Neural crest cell (in vitro differentiated cells): ENCODE results near the gene TMEM132A. TPM values are rescaled to one million over a fixed set of nuclear protein-coding genes. Genes with fewer than 3 reads are reported as not detected.

Source experiments
- DNase-seq: peaks from one replicate; pipeline ENCODE4 v3.0.0; 2021; ENCODE audit warnings: low read depth, mixed read lengths, low spot score
- H3K27ac Mint-ChIP-seq: one replicate; pipeline ENCODE4 v1.8.0; 2021; ENCODE audit warnings: mild to moderate bottlenecking, mixed read lengths; ENCODE audit not compliant: unreplicated experiment
- H3K27me3 Mint-ChIP-seq: 2 replicates; pipeline ENCODE4 v1.8.0; 2021; ENCODE audit warnings: low read depth, mild to moderate bottlenecking, mixed read lengths
- H3K36me3 Mint-ChIP-seq: 2 replicates; pipeline ENCODE4 v1.8.0; 2021; ENCODE audit warnings: low read depth, mild to moderate bottlenecking, mixed read lengths
- H3K4me1 Mint-ChIP-seq: 2 replicates; pipeline ENCODE4 v1.8.0; 2021; ENCODE audit warnings: mixed read lengths
- H3K4me3 Mint-ChIP-seq: one replicate; pipeline ENCODE4 v1.8.0; 2021; ENCODE audit warnings: mild to moderate bottlenecking, mixed read lengths
- H3K9me3 Mint-ChIP-seq: 2 replicates; pipeline ENCODE4 v1.8.0; 2021; ENCODE audit warnings: mixed read lengths
- total RNA-seq: library from RNA; stranded (reverse); gene quantifications from 2 replicates; pipeline ENCODE4 v1.2.1, GENCODE V29; 2021
- TF ChIP-seq, protein P1 (sequence below): fragments of 200-600 bp; sonication (generic); conservative IDR thresholded peaks from 2 replicates; pipeline ENCODE4 v1.5.0; 2021; ENCODE audit warnings: antibody characterized with exemption, mild to moderate bottlenecking

Gene TMEM132A
- total RNA-seq, 1 donor from 2014 or later: 216 TPM

DNA sequence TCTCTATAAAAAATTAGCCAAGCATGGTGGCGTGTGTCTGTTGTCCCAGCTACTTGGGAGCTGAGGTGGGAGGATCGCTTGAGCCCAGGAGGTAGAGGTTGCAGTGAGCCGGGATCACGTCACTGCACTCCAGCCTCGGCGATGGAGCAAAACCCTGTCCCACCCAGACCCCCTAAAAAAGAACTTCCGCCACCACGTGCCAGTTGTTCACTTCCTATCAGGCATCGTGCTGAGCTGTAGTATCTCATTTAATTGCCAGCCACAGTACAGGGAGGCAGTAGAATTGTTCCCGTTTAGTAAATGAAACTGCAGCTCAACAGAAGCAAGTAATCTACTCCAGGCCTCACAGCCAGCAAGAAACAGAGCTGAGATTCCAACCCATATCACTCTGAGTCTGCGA, 3.0 kb upstream of the TMEM132A start:
- DNase-seq: no peak
- no peaks in the 10 kb centered on the region for H3K27me3 Mint-ChIP-seq
- peaks cover 14% of the 10 kb centered on the region for H3K36me3 Mint-ChIP-seq
- H3K4me3 Mint-ChIP-seq: no peak overlapping the region
- peaks cover 30% of the 10 kb centered on the region for H3K4me1 Mint-ChIP-seq
- H3K9me3 Mint-ChIP-seq: no peaks in the 10 kb centered on the region
- H3K27ac Mint-ChIP-seq: peak overlapping the region; percentile 71
- TF ChIP-seq, protein P1, sequence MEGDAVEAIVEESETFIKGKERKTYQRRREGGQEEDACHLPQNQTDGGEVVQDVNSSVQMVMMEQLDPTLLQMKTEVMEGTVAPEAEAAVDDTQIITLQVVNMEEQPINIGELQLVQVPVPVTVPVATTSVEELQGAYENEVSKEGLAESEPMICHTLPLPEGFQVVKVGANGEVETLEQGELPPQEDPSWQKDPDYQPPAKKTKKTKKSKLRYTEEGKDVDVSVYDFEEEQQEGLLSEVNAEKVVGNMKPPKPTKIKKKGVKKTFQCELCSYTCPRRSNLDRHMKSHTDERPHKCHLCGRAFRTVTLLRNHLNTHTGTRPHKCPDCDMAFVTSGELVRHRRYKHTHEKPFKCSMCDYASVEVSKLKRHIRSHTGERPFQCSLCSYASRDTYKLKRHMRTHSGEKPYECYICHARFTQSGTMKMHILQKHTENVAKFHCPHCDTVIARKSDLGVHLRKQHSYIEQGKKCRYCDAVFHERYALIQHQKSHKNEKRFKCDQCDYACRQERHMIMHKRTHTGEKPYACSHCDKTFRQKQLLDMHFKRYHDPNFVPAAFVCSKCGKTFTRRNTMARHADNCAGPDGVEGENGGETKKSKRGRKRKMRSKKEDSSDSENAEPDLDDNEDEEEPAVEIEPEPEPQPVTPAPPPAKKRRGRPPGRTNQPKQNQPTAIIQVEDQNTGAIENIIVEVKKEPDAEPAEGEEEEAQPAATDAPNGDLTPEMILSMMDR: no peak

DNA sequence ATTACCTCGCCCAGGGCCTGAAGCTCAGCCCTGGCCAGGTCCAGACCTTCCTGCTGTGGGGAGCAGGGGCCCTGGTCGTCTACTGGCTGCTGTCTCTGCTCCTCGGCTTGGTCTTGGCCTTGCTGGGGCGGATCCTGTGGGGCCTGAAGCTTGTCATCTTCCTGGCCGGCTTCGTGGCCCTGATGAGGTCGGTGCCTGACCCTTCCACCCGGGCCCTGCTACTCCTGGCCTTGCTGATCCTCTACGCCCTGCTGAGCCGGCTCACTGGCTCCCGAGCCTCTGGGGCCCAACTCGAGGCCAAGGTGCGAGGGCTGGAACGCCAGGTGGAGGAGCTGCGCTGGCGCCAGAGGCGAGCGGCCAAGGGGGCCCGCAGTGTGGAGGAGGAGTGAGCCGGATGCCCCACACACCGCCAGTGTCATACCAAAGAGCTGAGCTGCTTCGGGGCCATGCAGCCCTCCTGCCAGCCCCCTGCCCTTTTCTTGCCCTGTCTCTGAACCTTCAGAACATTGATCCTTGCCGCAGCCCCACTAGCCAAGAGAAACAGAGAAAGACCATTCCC, 2.4 kb upstream of the TMEM132A start:
- Mint-ChIP-seq H3K4me1 (peaks cover 33% of the 10 kb centered on the region), H3K27me3 (no peaks in the 10 kb centered on the region), H3K36me3 (peaks cover 14% of the 10 kb centered on the region), H3K27ac (peak overlapping the region; percentile 71), H3K4me3 (peak overlapping the region; percentile 9), H3K9me3 (no peaks in the 10 kb centered on the region)
- DNase-seq: no peak
- TF ChIP-seq, protein P1: no peak

- Mint-ChIP-seq H3K4me3 (peak overlapping the region; percentile 83), H3K9me3 (no peaks in the 10 kb centered on the region), H3K27me3 (no peaks in the 10 kb centered on the region), H3K27ac (no peak overlapping the region), H3K36me3 (peaks cover 14% of the 10 kb centered on the region), H3K4me1 (peaks cover 28% of the 10 kb centered on the region)
- TF ChIP-seq, protein P1: no peak
- DNase-seq: no peak
Observed at GRCh38 chr11:60922906-60923305, 1.4 kb upstream of the TMEM132A start.

DNA sequence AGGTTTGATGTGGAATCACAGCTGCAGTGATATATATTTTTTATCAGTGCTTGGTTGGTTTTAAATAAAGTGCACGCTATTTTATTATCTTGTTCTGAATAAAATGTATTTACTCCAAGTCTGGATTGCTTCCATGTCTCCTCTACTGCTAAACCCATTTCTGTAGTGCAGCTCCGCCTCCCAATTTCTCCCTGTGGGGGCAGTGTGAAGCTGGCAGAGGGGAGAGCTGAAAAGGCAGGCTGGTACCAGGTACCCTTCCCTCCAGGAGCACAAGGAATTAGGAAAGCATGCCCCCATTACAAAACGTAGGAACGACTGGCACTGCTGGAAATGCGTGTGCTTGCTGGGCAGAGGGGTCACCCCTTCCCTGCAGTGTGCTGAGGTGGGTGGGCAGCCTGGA, 934 bp upstream of the TMEM132A start:
- peak overlapping the region; percentile 83 for H3K4me3 Mint-ChIP-seq

GRCh38 chr11:60923800-60924109, 505 bp upstream of the TMEM132A start:
- Mint-ChIP-seq H3K36me3 (peaks cover 14% of the 10 kb centered on the region), H3K27me3 (no peaks in the 10 kb centered on the region), H3K4me3 (peak overlapping the region; percentile 95), H3K9me3 (no peaks in the 10 kb centered on the region), H3K27ac (no peak overlapping the region), H3K4me1 (peaks cover 28% of the 10 kb centered on the region)
- no peak for DNase-seq
- TF ChIP-seq, protein P1: no peak

More for the DNA sequence above, 934 bp upstream of the TMEM132A start:
- Mint-ChIP-seq H3K4me1 (peaks cover 28% of the 10 kb centered on the region), H3K9me3 (no peaks in the 10 kb centered on the region), H3K36me3 (peaks cover 14% of the 10 kb centered on the region), H3K27ac (no peak overlapping the region), H3K27me3 (no peaks in the 10 kb centered on the region)
- TF ChIP-seq, protein P1: no peak
- no peak for DNase-seq
